ENCODE data around the gene NCAPG.

- TF ChIP-seq CTCF (IDR thresholded peaks at IDR 0.05; ENCODE audit: low read depth, low read length, poor library complexity, severe bottlenecking) (no peak), EZH2phosphoT487 (IDR thresholded peaks at IDR 0.05; ENCODE audit: borderline replicate concordance, low read length) (no peak)
Observed at GRCh38 chr4:17866810-17867209, 56.0 kb downstream of the NCAPG start.
